22Rv1 (cell line): ENCODE measurements around the gene KRT17.
"Not testable (repeated sequence)": the region's sequence is repeated elsewhere in the genome, so short reads cannot be mapped to it uniquely, and the experiment has no call there.

Experiments
- H3K27ac ChIP-seq: fragments of 450-650 bp; 2 replicates; pipeline ENCODE4 v1.5.1; 2017
- CTCF ChIP-seq: fragments of 450-650 bp; IDR thresholded peaks from 2 replicates; pipeline ENCODE4 v1.5.1; 2017; ENCODE audit warnings: mild to moderate bottlenecking
- ZFX ChIP-seq: fragments of 450-650 bp; IDR thresholded peaks from 2 replicates; pipeline ENCODE4 v1.6.1; 2017; ENCODE audit warnings: antibody characterized with exemption, borderline replicate concordance

Gene KRT17

GRCh38 chr17:41583137-41584127, 40.9 kb downstream of the KRT17 start:
- TF ChIP-seq CTCF (peak; percentile 67), ZFX (no peak)
- no peak overlapping the region for H3K27ac ChIP-seq

GRCh38 chr17:41582061-41582968, 42.1 kb downstream of the KRT17 start:
- not testable (repeated sequence) for H3K27ac ChIP-seq

GRCh38 chr17:41581366-41582060, 42.9 kb downstream of the KRT17 start:
- H3K27ac ChIP-seq, result no peak overlapping the region
- no peak for TF ChIP-seq CTCF
- TF ChIP-seq ZFX, result no peak

- H3K27ac ChIP-seq, result no peak overlapping the region
- no peak for TF ChIP-seq CTCF
- TF ChIP-seq ZFX, result no peak
Observed at GRCh38 chr17:41580687-41581365, 43.5 kb downstream of the KRT17 start.

- H3K27ac ChIP-seq, result no peak overlapping the region
- no peak for TF ChIP-seq ZFX
- TF ChIP-seq CTCF, result no peak
Observed at GRCh38 chr17:41580244-41580575, 44.2 kb downstream of the KRT17 start.

GRCh38 chr17:41579484-41580243, 44.7 kb downstream of the KRT17 start:
- TF ChIP-seq CTCF, result peak; percentile 89
- TF ChIP-seq ZFX, result no peak
- no peak overlapping the region for H3K27ac ChIP-seq
